Activated CD4-positive, alpha-beta T cell treated with anti-CD3 and anti-CD28 coated beads for 24 hours (primary cell): ENCODE results near the gene MRPL21.
"Not testable (repeated sequence)": the region's sequence is repeated elsewhere in the genome, so short reads cannot be mapped to it uniquely, and the experiment has no call there.

Source experiments
- DNase-seq, 2 donors: peaks; one replicate each; pipeline ENCODE4 v3.0.0-alpha.2; 2020; ENCODE audit warnings: low read depth in 2 of 2

MRPL21 gene

DNA sequence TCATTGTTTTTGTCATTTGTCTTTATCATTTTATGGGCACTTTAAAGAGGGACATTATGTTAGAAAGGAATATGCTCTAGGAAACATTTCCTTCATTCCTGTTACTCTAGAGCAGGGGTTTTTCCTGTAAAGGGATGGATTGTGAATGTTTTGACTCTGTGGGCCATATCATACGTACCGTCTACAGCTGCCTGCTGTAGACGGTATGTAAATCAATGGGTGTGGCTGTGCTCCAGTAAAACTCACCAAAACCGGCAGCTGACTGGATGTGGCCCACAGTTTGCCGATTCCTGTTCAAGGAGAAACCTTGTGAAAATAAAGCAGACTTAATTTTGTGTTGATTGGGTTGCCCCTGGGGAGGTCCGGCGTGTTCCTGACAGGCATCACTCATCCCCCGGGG is 7.3 kb upstream of the MRPL21 start:
- no peak for DNase-seq

DNA sequence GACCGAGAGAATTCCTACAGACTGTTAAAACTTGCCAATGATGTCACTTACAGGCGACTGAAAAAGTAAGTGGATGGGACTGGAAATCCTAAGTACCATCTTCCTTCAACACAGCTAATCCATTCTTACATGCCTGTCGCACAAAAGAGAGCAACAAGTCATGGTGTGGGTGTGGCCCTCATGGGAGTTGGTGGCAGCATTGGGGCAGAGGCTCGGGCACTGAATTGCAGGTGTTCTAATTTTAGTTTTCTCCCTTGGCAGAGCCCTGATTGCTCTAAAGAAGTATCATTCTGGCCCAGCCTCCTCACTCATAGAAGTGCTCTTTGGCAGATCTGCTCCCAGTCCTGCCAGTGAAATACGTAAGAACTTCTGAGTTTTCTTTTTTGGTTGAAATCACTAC is 4.6 kb upstream of the MRPL21 start:
- DNase-seq = no peak

DNA sequence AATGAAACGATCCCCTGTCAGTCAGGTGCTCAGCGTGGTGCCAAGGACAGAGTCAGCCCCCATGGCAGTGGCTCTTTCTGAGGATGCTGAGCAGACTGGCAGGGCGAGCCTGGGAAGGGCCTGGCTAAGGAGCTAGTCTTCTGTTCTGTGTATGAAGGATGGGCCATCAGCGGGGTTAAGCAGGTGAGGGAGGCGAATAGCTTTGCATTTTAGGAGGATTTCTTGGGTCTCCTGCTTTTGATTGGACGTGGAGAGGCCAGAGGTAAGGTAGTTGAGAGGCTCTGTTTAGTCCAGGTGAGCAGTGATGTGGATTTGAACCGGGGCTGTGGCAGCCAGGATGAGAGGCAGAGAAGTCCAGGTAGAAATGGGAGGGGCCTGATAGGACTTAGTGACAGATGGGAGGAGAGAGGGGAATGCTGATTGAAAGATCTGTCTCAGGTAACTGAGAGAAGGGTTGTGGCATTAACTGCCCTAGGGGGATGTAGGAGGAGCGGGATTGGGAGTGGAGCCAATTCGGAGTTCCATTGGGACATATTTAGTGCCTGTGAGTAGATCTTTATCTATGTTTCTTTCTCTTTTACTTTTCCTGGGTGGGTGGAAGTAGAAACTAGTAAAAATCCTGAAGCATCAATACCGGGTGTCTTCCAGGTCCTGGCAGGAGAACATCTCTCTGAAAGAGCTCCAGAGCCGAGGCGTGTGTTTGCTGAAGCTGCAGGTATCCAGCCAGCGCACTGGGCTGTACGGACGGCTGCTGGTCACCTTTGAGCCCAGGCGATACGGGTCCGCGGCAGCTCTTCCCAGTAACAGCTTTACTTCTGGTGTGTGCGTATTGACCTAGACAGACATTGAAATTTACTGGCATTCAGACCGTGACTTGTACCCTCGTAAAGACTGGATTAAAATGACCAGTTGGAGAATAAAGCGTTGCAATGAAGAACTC is 2.1 kb upstream of the MRPL21 start:
- no peak for DNase-seq

DNA sequence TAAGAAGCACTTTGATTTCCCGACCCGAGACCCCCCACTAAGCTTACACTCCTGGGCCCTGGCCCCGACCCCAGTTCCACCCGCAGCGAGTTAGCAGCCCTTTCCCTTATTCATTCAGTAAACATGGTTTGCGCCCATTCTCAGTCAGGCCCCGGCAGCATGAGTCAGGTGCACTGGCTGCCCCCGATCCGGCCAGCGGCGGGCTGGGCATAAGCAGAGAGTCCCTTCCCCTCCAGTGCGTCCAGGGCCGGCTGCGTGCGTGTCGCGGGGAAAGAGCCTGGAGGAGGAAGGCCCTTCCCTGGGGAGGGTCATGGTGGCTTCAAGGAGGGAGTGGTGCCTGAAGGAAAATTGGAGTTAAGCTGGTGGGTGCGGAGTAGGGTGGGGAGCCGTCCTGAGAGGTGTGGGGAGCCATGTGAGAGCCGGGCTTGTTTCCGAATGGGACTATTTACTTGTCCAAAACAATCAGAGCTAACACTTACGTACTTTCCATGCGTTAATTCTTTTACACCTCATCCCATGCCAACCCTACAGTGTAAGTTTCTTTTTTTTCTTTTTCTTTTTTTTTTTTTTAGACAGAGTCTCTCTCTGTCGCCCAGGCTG is 716 bp upstream of the MRPL21 start:
- peak in 1 of 2 donors; percentile 5 for DNase-seq

DNA sequence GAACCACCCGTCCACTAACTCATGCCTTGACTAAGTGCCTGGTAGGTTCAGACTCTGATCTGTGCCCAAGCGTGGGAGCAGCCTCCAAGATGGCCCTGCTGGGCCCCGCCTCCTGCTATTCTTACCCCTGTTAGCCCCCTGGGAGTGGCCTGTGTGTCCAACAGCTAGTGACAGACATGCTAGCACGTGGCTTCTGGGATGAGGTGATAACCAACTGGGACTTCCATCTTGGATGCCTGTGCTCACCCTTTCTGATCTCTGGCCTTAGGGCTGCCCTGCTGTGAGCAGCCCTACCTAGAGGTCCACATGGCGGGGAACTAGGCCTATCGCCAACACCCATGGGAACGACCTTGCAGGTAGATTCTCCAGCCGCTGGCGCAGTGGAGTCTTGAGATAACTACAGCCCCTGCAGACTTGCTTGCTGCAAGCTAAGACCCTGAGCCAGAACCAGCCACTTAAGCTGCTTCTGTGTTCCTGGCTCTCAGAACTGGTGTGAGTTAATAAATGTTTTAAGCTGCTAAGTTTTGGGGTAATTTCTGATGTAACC is 2.7 kb downstream of the MRPL21 start:
- no peak for DNase-seq

DNA sequence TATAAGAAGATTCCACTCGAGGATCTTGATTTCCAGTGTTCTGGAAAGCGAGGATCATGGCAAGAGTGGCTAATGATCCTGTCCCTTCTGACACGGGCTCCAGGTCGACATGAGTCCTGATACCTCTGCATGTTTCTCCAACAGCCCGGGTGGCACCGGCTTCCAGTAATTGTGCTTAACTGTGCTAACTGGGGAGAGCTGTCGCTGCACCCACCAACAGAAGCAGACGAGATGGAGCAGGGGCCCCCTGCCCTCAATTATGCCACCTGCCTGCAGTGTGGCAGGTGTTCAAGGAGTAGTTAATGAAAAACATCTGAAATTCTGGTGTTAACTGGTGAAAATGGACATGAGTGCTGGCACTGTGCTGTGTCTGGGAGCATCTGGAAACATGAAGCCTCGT is 6.2 kb downstream of the MRPL21 start:
- DNase-seq = no peak

DNA sequence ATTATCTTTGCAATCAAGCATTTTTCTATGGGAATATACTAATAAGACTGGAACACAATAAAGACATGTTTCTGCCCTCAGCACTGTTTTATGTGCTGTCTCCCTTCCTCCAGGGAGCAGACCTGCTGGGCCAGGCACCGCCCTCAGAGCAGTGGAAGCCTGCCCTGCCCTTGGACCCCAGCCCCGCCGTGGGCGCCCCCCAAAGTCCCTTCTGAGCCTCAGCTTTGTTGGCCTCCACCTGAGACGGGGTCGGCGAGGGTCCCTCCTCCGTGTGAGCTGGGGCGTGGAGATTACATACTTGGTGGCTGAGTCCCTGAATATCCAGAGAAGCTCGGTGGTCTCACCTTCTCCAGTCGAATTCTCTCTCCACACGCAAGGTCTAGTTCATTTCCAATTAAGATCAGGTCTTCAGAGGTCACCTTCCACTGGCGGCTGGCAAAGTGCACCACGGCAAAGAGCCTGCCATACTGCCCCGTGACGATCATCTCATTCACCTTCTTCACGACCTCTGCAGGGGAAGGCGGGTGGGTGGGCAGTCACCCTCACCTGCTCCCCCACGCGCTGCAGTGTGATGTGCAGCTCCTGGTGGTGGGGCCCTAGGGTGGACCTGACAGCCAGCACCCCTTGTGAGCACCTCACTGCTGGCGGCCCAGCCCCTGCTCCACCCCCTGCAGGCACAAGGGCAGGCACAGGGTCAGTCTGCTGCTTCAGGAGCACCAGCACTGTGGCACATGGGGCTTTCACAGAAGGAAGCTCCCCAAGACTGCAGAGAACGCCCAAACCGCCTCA is 7.3 kb downstream of the MRPL21 start:
- no peak for DNase-seq

DNA sequence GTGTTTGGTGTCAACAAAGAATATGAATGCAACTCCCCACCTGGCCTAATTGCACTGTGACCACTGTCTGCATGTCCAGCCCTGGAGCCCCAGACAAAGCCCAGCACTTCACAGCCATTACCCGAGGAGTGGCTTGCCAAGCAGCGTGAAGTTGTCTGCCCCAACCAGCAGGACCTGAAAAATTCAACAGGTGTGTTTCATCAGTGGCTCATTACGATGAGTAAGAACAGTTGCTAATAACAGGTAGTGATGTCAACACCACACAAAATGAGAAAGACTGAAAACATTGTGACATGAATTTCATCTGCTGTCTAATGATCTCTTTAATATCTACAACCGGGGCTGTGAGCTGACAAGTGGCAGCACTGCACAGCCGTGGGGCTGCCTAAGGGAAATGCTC is 10.3 kb downstream of the MRPL21 start:
- no peak for DNase-seq

DNA sequence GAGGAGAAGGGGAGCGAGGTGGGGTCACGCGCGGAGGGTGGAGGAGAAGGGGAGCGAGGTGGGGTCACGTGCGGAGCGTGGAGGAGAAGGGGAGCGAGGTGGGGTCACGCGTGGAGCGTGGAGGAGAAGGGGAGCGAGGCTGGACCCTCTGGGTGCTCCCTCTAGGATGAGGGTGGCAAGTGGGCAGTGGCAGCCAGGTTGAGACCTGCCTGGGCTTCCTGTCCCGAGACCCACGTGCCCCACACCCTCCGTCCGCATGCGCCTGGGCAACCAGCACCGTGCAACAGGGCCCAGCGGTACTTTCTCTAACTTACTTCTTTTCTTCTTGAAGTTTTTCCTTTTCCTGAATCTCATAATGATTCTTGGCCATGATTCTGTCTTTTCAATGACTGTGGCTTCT is 11.1 kb downstream of the MRPL21 start:
- DNase-seq = no peak

DNA sequence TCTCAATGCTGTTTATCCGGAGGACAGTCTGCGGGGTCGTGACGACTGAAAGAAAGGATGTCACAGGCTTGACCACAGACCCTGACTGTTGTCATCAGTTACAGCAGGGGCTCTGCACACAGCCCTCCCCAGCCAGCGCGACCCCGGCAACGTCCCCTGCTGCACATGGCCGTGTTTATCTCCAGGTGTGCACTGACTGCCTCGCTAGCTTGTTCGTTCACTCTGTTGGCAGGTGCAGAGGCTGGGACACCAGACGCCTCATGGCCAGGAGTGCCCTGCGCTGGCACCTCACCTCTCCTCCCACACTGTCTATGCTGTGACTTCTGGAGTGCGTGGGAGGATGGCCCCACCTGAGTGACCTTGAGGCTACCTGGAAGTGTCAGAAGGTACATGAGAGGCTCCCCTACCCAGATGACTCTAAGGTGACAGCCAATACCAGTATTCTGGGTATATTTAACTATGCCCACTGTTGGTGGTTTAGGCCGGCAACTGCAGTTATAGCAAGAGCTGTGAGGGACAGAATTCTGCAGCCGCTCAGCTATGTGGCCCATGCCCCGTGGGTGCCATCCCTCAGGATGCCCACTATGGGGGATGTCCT is 12.2 kb downstream of the MRPL21 start:
- no peak for DNase-seq

DNA sequence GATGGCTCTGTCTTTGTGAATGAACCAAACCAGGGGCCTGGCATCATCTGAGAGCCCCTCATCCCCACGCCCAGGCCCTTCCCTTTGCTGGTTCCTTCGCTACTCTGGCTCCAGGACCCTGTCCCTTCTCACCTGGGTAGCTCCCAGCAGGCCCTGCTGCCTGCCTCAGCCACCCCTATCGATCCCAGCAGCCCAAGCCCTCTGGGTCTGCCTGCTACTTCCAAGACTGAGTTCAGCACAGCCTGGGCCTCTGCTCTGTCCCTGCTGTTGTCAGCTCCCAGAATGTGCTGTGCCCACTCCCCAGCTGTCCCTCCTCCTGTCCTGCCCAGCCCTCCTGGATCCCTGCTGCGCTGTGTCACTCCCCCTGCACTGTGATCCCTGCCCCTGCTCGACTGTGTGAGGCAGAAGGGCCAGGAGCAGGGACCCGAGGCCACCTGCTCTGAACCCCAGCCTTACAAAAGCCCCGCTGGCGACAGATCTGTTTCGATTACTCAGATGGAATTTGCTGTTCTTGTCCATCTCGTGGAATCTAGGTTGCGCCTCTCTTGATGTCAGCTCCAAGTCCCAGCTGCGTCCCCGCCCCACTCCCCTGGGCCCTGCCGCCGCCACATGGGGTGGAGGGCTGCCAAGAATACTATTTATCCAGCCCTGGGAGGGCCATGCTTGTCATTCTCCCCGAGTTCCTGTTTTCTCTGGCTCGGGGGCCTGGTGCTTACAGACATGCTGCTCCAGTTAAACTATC is 13.0 kb downstream of the MRPL21 start:
- DNase-seq = no peak

DNA sequence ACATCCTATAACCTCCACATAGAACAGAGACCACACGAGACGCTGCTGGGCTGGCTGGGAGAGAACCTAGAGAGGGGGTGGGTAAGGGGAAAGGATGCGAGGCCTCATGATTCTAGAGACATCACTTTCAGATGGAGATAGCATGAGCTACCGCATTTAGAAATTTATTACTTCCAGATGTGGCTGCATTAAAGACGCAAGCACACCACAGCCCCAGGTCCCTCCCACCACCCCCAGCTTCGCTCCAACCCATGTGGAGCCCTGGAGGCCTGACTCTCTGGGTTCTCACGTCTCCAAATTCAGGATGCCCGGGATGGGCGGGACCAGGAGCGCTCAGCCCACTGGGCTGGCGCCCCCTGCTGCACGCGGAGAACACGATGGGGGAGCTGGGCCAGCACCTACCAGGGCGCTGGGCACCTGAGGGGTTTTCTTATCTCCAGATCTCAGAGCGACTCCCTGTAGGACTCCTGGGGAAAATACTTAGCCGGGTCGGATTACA is 13.6 kb downstream of the MRPL21 start:
- DNase-seq = no peak

DNA sequence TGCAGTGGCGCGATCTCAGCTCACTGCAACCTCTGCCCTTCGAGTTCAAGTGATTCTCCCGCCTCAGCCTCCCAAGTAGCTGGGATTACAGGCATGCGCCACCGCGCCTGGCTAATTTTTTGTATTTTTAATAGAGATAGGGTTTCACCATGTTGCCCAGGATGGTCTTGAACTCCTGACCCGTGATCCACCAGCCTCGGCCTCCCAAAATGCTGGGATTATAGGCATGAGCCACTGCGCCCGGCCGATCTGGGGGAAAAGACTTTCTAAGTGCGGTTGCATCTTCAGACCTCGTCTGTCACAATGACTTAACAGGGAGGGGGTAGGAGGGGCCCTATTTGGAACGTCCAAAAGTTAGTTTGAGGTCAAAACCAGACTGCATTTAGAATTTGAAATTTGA is 18.8 kb downstream of the MRPL21 start:
- DNase-seq = not testable (repeated sequence)

DNA sequence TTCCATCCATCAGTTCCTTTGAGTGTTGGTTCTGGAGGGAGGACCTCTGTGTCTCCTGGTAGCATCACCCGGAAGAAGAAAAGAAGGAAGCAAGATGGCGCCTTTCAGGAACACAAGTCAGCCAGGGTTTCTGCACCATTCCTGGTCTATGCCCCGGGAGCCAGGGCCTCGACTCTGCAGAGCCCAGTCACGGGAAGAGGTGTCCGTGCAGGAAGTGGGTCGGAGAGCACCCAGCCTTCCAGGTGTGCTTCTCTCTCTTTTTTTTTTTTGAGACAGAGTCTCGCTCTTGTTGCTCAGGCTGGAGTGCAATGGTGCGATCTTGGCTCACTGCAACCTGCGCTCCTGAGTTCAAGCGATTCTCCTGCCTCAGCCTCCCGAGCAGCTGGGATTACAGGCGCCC is 21.2 kb downstream of the MRPL21 start:
- no peak for DNase-seq

DNA sequence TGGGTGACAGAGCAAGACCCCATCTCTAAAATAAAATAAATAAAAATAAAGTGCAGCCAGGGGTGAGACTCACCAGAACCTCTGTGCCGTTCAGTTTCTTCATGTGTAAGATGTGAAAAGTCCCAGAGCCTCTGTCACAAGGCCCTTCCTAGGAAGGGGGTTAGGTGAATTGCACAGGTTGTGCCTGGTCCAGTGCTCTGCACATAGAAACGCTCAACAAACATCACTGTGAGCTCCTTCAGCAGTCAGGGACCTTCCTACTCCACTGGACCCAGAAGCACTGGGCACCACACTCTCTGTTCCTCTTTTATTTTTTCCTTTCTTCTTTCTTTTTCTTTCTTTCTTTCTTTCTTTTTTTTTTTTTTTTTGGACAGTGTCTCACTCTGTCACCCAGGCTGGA is 22.3 kb downstream of the MRPL21 start:
- no peak for DNase-seq

DNA sequence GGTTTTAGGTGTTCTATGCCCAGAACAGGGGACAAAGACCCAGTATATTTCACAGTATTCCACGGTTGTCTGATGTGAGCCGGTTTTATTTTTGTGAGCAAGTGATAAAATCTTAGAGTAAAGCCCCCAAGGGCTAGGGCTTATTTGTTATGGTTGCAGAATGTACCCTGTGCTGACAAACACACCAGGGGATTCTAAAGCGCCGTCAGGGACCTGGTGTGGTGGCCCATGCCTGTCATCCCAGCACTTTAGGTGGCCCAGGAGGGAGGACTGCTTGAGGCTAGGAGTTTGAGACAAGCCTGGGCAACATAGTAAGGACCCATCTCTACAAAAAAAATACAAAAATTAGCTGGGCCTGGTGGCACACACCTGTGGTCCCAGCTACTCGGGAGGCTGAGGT is 22.8 kb downstream of the MRPL21 start:
- no peak for DNase-seq

DNA sequence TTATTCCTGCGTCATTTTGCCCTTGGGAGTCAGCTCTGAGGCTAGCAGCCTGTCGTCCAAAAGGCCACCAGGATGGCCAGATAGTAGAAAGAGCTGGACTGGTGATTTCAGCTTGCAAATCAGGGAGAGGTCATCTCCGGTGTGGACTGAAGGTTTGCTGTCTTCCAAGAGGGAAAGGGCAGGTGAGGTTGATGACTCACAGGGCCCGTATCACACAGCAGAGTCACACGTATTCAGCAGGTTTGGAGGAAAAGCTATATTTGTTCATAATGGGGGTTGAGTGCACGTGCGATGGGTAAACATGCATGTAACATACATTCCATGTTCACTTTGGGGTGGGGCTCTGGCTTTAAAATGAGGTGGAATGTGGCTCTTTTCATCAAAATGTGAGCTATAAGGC is 25.6 kb downstream of the MRPL21 start:
- DNase-seq = no peak

DNA sequence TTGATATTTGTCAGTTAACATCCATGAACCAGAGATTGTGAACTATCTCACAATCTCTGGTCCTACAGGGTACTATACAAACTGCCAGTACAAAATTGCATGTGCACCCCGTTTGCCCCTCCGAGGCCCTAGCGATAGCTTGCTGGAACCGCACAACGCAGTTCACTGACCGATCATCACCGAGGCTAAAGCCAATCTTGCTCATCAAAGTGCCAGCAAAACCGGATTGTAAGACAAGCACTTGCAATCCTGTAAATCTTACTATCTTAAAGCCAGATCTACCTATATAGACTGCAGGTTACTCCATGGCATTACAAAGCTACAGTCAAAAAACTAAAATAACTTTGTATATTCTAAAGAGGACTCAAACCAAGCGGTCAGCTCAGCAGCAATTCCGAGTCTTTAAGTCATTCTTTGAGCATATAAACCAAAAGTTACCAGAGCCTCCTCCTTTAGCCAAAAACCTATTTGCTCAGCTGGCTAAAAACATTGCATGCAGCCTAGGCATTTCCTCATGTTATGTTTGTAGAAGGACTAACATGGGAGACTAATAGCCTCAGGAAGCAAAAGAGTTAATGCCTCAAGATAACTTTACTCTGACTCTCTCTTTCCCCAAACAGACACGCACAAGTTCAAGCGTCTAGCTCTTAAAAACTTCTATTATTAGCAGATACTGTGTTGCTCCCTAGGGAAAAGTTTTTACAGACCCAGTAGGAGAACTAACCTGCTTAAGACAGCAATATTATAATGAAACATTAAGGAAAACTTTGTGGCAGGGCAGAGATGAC is 31.2 kb downstream of the MRPL21 start:
- no peak for DNase-seq

DNA sequence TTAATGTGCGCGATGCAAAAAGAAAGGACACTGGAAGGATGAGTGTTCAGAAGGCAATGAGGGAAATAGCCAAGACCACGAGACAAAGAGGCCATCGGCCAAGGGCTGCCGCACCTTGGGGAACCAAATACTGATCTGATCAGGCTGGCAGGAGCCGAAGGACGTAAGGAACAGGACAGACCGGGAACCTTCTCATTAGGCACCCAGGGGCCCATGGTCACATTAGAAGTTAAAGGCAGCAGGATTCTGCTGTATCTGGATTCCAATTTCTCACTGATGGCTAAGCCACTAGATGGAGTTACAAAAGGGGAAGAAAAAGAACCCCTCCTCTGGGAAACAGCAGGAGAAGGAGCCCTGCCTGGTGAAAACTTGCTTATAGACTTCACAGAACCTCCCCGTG is 33.2 kb downstream of the MRPL21 start:
- no peak for DNase-seq

DNA sequence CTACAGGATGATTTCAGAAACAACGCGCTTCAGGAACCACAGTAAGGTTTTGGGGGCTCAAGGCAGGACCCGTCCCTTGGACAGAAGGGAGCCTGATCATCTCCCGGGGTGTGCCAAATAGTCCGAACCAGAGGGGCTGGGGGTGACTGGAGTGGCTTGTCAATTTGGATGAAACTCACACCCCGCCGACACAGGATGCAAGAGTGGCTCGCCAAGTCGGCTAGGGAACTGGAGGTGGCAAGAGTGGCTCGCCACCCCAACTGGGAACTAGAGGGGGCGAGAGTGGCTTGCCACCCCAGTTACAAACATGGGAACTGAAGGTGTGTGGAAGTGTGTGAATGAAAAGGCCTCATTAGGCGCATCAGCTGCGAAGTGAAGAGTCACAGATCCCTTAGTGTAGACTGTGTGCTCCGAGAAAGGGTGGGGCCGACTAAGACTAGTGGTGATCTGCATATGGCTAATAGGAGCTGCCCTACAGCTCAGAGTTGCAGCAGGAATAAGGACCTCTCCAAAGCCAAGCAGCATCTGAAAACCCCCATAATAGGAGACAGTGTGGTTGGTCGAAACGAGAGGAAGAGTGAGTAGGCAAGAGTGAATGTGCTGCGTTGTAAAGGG is 35.3 kb downstream of the MRPL21 start:
- no peak for DNase-seq
